Measurements from ENCODE around the gene ZNF331. TPM values are rescaled to one million over a fixed set of nuclear protein-coding genes. Genes with fewer than 3 reads are reported as not detected.

ZNF331 gene
- total RNA-seq, 1 donor from 2014 or later: 26.6 TPM

- Mint-ChIP-seq H3K36me3 (ENCODE audit: low read depth, unreplicated experiment) (peaks cover 3% of the 10 kb centered on the region), H3K4me1 (ENCODE audit: unreplicated experiment) (peaks cover 20% of the 10 kb centered on the region), H3K27ac (ENCODE audit: unreplicated experiment) (no peak overlapping the region), H3K4me3 (ENCODE audit: unreplicated experiment) (no peak overlapping the region), H3K27me3 (ENCODE audit: unreplicated experiment) (no peaks in the 10 kb centered on the region), H3K9me3 (ENCODE audit: unreplicated experiment) (no peaks in the 10 kb centered on the region)
- DNase-seq (ENCODE audit: low spot score): no peak
- TF ChIP-seq CTCF (IDR thresholded peaks at IDR 0.05; ENCODE audit: unreplicated experiment): no peak
Observed at GRCh38 chr19:53626486-53626885, 88.5 kb downstream of the ZNF331 start.

GRCh38 chr19:53626976-53627375 lies 89.0 kb downstream of the ZNF331 start:
- peak overlapping the region; percentile 66 for H3K27ac Mint-ChIP-seq (ENCODE audit: unreplicated experiment)
- H3K4me3 Mint-ChIP-seq (ENCODE audit: unreplicated experiment): no peak overlapping the region
- H3K27me3 Mint-ChIP-seq (ENCODE audit: unreplicated experiment): no peaks in the 10 kb centered on the region
- peaks cover 3% of the 10 kb centered on the region for H3K36me3 Mint-ChIP-seq (ENCODE audit: low read depth, unreplicated experiment)
- no peaks in the 10 kb centered on the region for H3K9me3 Mint-ChIP-seq (ENCODE audit: unreplicated experiment)
- TF ChIP-seq CTCF (IDR thresholded peaks at IDR 0.05; ENCODE audit: unreplicated experiment): no peak
- no peak for DNase-seq (ENCODE audit: low spot score)
- H3K4me1 Mint-ChIP-seq (ENCODE audit: unreplicated experiment): peaks cover 15% of the 10 kb centered on the region

Other genes with a start within 250 kb of the ZNF331 start
- gene ZNF845, start 204.4 kb upstream of the ZNF331 start, total RNA-seq (ENCODE audit: unreplicated experiment): 8.6 TPM
- gene ZNF525, start 172.4 kb upstream of the ZNF331 start, total RNA-seq (ENCODE audit: unreplicated experiment): 8.6 TPM
- gene ZNF765, start 143.0 kb upstream of the ZNF331 start, total RNA-seq (ENCODE audit: unreplicated experiment): 17.8 TPM
- 21.9 TPM for gene ZNF761, start 106.2 kb upstream of the ZNF331 start, total RNA-seq (ENCODE audit: unreplicated experiment)
- gene ZNF813, start 70.4 kb upstream of the ZNF331 start, total RNA-seq (ENCODE audit: unreplicated experiment): 29.9 TPM
- gene DPRX, start 93.9 kb downstream of the ZNF331 start, total RNA-seq (ENCODE audit: unreplicated experiment): not detected